Measurements from ENCODE around the gene CD47.

DNA sequence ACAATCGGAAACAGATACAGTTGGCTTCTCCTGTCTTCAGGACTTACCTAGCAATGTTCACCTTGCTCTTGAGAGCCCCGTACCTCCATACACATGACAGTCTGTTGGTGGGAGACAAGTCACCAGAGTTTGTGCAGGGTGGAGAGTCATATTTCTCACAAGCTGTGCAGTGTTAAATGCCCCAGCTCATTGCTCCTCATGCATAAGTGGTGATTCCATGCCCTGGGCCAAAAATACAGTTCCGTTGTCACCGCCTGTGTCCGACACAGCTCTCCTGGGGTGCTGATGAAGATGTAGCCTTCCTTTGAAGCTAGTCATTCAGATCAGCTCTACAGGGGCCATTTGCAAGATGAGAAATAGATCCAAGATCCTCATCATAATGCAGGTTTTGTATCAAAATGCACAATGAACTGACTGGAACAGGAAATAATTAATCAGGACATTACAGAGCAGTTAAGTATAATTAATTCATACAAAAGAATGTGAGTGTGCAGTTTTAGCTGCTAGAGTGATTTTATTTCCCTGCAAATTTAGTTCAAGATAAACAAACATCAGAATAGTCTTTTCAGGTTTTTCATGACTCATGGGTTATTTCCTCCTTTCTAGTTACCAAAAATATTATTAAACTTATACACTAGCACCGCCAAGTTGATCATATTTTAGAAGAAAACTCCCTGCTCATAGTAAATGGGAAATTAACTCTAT lies 66.5 kb downstream of the CD47 start:
- TF ChIP-seq, protein P1, sequence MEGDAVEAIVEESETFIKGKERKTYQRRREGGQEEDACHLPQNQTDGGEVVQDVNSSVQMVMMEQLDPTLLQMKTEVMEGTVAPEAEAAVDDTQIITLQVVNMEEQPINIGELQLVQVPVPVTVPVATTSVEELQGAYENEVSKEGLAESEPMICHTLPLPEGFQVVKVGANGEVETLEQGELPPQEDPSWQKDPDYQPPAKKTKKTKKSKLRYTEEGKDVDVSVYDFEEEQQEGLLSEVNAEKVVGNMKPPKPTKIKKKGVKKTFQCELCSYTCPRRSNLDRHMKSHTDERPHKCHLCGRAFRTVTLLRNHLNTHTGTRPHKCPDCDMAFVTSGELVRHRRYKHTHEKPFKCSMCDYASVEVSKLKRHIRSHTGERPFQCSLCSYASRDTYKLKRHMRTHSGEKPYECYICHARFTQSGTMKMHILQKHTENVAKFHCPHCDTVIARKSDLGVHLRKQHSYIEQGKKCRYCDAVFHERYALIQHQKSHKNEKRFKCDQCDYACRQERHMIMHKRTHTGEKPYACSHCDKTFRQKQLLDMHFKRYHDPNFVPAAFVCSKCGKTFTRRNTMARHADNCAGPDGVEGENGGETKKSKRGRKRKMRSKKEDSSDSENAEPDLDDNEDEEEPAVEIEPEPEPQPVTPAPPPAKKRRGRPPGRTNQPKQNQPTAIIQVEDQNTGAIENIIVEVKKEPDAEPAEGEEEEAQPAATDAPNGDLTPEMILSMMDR (IDR thresholded peaks at IDR 0.05) = no peak
- TF ChIP-seq, protein P2, sequence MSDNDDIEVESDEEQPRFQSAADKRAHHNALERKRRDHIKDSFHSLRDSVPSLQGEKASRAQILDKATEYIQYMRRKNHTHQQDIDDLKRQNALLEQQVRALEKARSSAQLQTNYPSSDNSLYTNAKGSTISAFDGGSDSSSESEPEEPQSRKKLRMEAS (IDR thresholded peaks at IDR 0.05; ENCODE audit: low read depth) = no peak
- TF ChIP-seq GATA2 (CRISPR knock-in tag; IDR thresholded peaks at IDR 0.05) (no peak), JUND (IDR thresholded peaks at IDR 0.05) (no peak), EP300 (IDR thresholded peaks at IDR 0.05; ENCODE audit: borderline replicate concordance in 1 of 2, low read depth in 1 of 2, low read length in 1 of 2) (no peak), TAF1 (IDR thresholded peaks at IDR 0.05; ENCODE audit: borderline replicate concordance, low read depth, low read length) (no peak), FOSL2 (IDR thresholded peaks at IDR 0.05; ENCODE audit: borderline replicate concordance, low read depth) (no peak), POLR2AphosphoS5 (IDR thresholded peaks at IDR 0.05; ENCODE audit: low read depth, low read length) (no peak), MXI1 (IDR thresholded peaks at IDR 0.05; ENCODE audit: low read depth, low read length) (no peak), NFIC (IDR thresholded peaks at IDR 0.05; ENCODE audit: borderline replicate concordance) (no peak)

All from SK-N-SH (cell line).